Fibroblast of villous mesenchyme (primary cell): ENCODE results near the gene ROBO2. TPM values are rescaled to one million over a fixed set of nuclear protein-coding genes. Genes with fewer than 3 reads are reported as not detected.

ENCODE experiments used
- DNase-seq: peaks from one replicate; pipeline ENCODE4 v3.0.0-alpha.2; 2010; ENCODE audit warnings: low read depth
- H3K4me3 ChIP-seq: 2 replicates; pipeline ENCODE4 v1.5.1; 2011; ENCODE audit warnings: low read depth, mild to moderate bottlenecking, low read length
- CTCF ChIP-seq: IDR thresholded peaks from 2 replicates; pipeline ENCODE4 v1.5.1; 2012; ENCODE audit warnings: low read depth, mild to moderate bottlenecking, low read length; ENCODE audit not compliant: insufficient read depth
- total RNA-seq: library from RNA; depleted of rRNA; stranded (reverse); fragments of >200 nt; gene quantifications from 2 replicates; pipeline ENCODE4 v1.2.3, GENCODE V29; 2012

Gene ROBO2
- total RNA-seq, 1 donor, result 3.0 TPM

DNA sequence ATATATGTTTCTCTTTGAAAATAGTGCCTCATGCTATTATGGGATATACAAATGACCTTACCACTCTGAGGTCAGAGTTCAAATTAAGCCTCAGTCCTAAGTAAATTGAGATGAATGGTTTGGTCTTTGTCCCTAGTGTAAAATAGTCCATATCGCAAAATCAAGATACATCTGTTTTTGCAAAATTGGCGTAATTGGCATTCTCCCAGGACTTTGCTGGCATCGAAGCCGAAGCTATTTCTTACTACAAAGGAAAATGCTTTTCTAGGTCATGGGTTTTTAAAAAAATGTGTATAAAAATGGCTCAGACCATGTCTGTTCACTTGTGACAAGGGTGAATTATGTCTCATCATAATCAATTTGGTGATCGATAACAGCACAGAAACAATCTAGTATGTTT is 25.9 kb downstream of the ROBO2 start:
- DNase-seq, result no peak
- no peak for TF ChIP-seq CTCF

GRCh38 chr3:77066829-77067228 is 26.9 kb downstream of the ROBO2 start:
- DNase-seq, result no peak
- TF ChIP-seq CTCF, result no peak
- no peak overlapping the region for H3K4me3 ChIP-seq

More for the DNA sequence above, 25.9 kb downstream of the ROBO2 start:
- no peak overlapping the region for H3K4me3 ChIP-seq

DNA sequence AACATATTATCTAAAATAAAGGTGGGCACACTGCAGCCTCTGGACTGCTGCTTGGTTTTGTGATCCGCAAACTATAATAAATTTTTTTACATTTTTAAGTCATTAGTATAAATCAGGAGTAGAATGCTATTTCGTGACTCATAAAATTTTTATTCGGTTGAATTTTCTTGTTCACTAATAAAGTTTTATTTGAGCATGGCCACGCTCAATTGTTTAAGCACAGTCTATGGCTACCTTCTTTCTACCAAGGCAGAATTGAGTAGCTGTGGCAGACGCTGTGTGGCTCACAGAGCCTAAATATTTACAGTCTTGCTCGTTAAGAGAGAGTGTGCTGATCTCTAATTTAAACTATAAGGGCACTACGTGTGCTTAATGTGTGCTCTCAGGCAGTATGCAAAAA is 28.9 kb downstream of the ROBO2 start:
- no peak for DNase-seq
- H3K4me3 ChIP-seq, result no peak overlapping the region
- TF ChIP-seq CTCF, result no peak

DNA sequence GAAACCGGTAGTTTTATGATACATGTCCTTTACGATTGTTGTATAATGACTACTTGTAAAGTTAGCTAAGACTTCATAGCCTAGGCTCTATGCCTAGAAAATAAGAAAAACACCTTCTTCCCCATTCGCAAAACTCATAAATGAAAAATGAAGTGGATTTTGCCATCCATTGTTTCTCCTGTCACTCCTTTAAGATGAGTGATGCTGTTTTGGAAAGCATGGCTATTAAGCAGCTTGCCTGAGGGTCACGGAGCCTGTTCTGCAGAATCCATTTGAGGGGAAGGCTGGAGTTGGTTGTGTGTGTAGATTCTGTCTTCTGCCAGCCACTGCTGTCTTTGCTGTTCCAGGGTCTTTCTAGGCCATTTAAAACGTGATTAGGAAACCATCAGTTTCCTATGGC is 31.5 kb downstream of the ROBO2 start:
- no peak for TF ChIP-seq CTCF
- DNase-seq, result no peak
- no peak overlapping the region for H3K4me3 ChIP-seq

- no peak for TF ChIP-seq CTCF
- H3K4me3 ChIP-seq, result no peak overlapping the region
- DNase-seq, result no peak
These were observed 31.9 kb downstream of the ROBO2 start for GRCh38 chr3:77071809-77072208.

- TF ChIP-seq CTCF, result no peak
- H3K4me3 ChIP-seq, result no peak overlapping the region
- DNase-seq, result no peak
These were observed 32.3 kb downstream of the ROBO2 start for GRCh38 chr3:77072232-77072631.

GRCh38 chr3:77078279-77078678 is 38.4 kb downstream of the ROBO2 start:
- no peak overlapping the region for H3K4me3 ChIP-seq
- TF ChIP-seq CTCF, result no peak
- no peak for DNase-seq
